ENCODE data around the gene ARHGAP31. TPM values are rescaled to one million over a fixed set of nuclear protein-coding genes. Genes with fewer than 3 reads are reported as not detected.

The ARHGAP31 gene
- total and polyA plus RNA-seq, 2 donors from 2014 or later, result 3.2 to 28.7 TPM

GRCh38 chr3:119293105-119293870 lies 895 bp upstream of the ARHGAP31 start:
- peak overlapping the region; percentile 91 to 92 for H3K27ac ChIP-seq (ENCODE audit: low read depth in 2 of 2, low read length in 2 of 2)
- TF ChIP-seq CTCF (IDR thresholded peaks at IDR 0.05; ENCODE audit: borderline replicate concordance, extremely low read depth, insufficient read depth), result no peak
- intact Hi-C loops (cut with DNase I), result no loop called here
- H3K4me1 ChIP-seq (ENCODE audit: control insufficient read depth in 2 of 3, insufficient read depth in 2 of 3, low read depth in 1 of 3, low read length in 3 of 3), result peaks cover 0 to 18% (median 17%) of the 10 kb centered on the region in 3 donors
- H3K9ac ChIP-seq (ENCODE audit: low read length in 3 of 3), result peak overlapping the region; percentile 29 to 77 (median 30)
- no peaks in the 10 kb centered on the region for H3K9me3 ChIP-seq (ENCODE audit: control insufficient read depth in 2 of 3, insufficient read depth in 1 of 3, low read length in 3 of 3)
- no peaks in the 10 kb centered on the region for H3K27me3 ChIP-seq (ENCODE audit: control insufficient read depth, insufficient read depth, low read length)
- no peaks in the 10 kb centered on the region for H3K36me3 ChIP-seq (ENCODE audit: control insufficient read depth in 2 of 3, insufficient read depth in 3 of 3, low read length in 3 of 3)
- no peak for FAIRE-seq
- peak in 1 of 5 donors; percentile 67 for DNase-seq
- peak overlapping the region; percentile 59 to 90 (median 84) for H3K4me3 ChIP-seq (ENCODE audit: low read length in 3 of 3)

GRCh38 chr3:119294696-119295671 lies 801 bp downstream of the ARHGAP31 start:
- peak overlapping the region; percentile 71 to 90 (median 84) for H3K4me3 ChIP-seq (ENCODE audit: low read length in 3 of 3)
- H3K27me3 ChIP-seq (ENCODE audit: control insufficient read depth, insufficient read depth, low read length), result no peaks in the 10 kb centered on the region
- peaks cover 0 to 17% (median 16%) of the 10 kb centered on the region in 3 donors for H3K4me1 ChIP-seq (ENCODE audit: control insufficient read depth in 2 of 3, insufficient read depth in 2 of 3, low read depth in 1 of 3, low read length in 3 of 3)
- no peaks in the 10 kb centered on the region for H3K36me3 ChIP-seq (ENCODE audit: control insufficient read depth in 2 of 3, insufficient read depth in 3 of 3, low read length in 3 of 3)
- no peak for TF ChIP-seq CTCF (IDR thresholded peaks at IDR 0.05; ENCODE audit: borderline replicate concordance, extremely low read depth, insufficient read depth)
- FAIRE-seq (no peak), DNase-seq (peak; percentile 63 to 84 (median 77))
- H3K27ac ChIP-seq (ENCODE audit: low read depth in 2 of 2, low read length in 2 of 2), result peak overlapping the region; percentile 91 to 92
- intact Hi-C loops (cut with DNase I), result no loop called here
- no peaks in the 10 kb centered on the region for H3K9me3 ChIP-seq (ENCODE audit: control insufficient read depth in 2 of 3, insufficient read depth in 1 of 3, low read length in 3 of 3)
- peak overlapping the region; percentile 58 to 88 (median 77) for H3K9ac ChIP-seq (ENCODE audit: low read length in 3 of 3)

DNA sequence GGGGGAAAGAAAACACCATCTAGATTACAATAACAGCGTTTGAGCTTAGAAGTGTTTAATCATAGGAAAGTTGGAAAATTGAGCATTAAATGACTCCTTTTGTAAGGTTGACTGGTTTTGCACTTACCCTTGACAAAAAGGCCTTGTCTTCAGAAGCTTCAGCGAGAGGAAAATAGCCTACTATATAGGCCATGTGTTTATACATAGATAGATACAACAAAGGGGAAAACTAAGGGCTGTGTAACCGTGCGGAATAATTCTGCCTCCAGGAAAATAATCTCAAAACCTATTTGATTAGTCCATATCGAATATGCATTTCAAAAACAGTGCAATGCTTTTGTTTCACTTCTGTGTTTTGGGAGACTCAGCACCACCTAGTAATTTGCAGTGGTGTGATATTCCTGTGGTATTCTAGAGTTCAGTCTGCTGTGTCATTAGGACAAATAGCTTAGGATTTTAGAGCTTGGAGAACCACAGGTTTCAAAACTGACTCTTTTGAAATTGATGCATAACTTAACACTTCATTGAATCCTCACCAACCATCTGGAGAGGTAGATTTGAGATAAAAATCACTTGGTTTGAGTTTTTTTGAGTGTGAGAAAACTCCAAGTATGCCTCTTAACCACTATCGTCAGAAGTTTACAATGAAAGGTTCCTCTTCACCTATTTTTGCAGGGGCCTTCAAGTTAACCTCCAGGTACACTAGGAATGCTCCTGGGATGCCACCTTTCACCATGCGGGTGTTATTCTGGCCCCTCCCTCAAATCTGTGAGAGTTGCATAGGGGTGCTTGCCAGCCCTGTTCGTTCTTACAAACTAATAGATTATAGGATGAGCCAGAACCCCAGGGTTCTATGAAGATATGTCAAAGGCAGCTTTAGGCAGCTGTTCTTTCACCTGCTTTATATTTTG lies 1.9 kb downstream of the ARHGAP31 start:
- peak overlapping the region in 2 of 3 donors; percentile 24 to 77 for H3K9ac ChIP-seq (ENCODE audit: low read length in 3 of 3)
- no peaks in the 10 kb centered on the region for H3K27me3 ChIP-seq (ENCODE audit: control insufficient read depth, insufficient read depth, low read length)
- H3K36me3 ChIP-seq (ENCODE audit: control insufficient read depth in 2 of 3, insufficient read depth in 3 of 3, low read length in 3 of 3), result no peaks in the 10 kb centered on the region
- no peak for TF ChIP-seq CTCF (IDR thresholded peaks at IDR 0.05; ENCODE audit: borderline replicate concordance, extremely low read depth, insufficient read depth)
- H3K4me3 ChIP-seq (ENCODE audit: low read length in 3 of 3), result peak overlapping the region; percentile 51 to 90 (median 84)
- no peak for FAIRE-seq
- intact Hi-C loops (cut with DNase I), result no loop called here
- DNase-seq, result peak in 1 of 5 donors; percentile 40
- H3K9me3 ChIP-seq (ENCODE audit: control insufficient read depth in 2 of 3, insufficient read depth in 1 of 3, low read length in 3 of 3), result no peaks in the 10 kb centered on the region
- H3K27ac ChIP-seq (ENCODE audit: low read depth in 2 of 2, low read length in 2 of 2), result no peak overlapping the region
- peaks cover 0 to 17% (median 16%) of the 10 kb centered on the region in 3 donors for H3K4me1 ChIP-seq (ENCODE audit: control insufficient read depth in 2 of 3, insufficient read depth in 2 of 3, low read depth in 1 of 3, low read length in 3 of 3)

Data from kidney (tissue), 14 donors.